Testis (tissue), 2 donors: ENCODE results near the gene CREBBP.

Experiments
- POLR2A ChIP-seq: fragments of 450-650 bp; IDR thresholded peaks from one replicate; pipeline ENCODE4 v1.6.1; 2017; ENCODE audit warnings: antibody characterized with exemption, mild to moderate bottlenecking, moderate library complexity
- TF ChIP-seq, protein P1 (sequence below), 3 experiments: fragments of 450-650 bp in 2 of 3; fragments of 200-600 bp in 1 of 3; sonication (generic) in 1 of 3; IDR thresholded peaks; one replicate each; pipeline ENCODE4 v1.5.1; 2016 to 2019; ENCODE audit warnings: antibody characterized with exemption in 3 of 3, mild to moderate bottlenecking in 2 of 3, moderate library complexity in 1 of 3

DNA sequence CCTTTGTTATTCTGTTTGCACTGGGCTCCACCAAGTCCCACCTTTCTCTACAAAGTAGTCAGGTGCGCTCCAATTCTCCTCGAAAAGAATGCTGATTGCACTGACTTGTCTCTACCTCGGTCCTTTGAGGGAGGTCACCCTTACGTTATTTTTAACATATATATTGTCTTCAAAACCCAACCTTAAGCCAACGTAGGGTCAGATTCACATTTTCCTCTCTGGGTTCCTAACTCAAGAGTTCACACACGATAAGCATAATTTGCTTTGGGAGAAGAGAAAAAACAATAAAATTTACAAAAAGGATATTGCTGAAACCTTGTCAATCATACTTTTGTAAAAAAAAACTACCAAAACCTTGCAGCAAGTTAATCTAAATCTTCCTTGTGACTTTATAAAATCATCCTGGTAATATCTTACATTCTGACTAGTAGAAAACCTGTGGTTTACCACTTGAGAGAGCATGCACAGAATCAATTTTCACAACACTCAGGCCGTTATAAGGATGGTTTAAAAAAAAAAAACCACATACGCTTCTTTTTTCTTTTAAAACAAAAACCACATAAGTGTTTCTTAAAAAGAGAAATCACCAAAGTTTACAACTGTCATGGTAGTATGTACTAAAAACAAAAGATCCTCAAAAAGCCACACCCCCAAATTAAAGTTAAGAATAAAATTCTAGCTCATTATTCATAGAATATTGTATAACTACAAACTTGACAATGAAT is 91.0 kb downstream of the CREBBP start:
- no peak for TF ChIP-seq POLR2A
- TF ChIP-seq, protein P1, sequence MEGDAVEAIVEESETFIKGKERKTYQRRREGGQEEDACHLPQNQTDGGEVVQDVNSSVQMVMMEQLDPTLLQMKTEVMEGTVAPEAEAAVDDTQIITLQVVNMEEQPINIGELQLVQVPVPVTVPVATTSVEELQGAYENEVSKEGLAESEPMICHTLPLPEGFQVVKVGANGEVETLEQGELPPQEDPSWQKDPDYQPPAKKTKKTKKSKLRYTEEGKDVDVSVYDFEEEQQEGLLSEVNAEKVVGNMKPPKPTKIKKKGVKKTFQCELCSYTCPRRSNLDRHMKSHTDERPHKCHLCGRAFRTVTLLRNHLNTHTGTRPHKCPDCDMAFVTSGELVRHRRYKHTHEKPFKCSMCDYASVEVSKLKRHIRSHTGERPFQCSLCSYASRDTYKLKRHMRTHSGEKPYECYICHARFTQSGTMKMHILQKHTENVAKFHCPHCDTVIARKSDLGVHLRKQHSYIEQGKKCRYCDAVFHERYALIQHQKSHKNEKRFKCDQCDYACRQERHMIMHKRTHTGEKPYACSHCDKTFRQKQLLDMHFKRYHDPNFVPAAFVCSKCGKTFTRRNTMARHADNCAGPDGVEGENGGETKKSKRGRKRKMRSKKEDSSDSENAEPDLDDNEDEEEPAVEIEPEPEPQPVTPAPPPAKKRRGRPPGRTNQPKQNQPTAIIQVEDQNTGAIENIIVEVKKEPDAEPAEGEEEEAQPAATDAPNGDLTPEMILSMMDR (IDR thresholded peaks at IDR 0.05): no peak
